Large intestine (tissue), 3 donors: ENCODE results near the gene TRIM67. TPM values are rescaled to one million over a fixed set of nuclear protein-coding genes. Genes with fewer than 3 reads are reported as not detected.

Source experiments
- DNase-seq, 2 donors: peaks; one replicate each; pipeline versions ENCODE4 v3.0.0 to v3.0.0-alpha.2; 2013
- H3K27ac ChIP-seq: one replicate; pipeline ENCODE4 v1.5.1; 2013; ENCODE audit warnings: low read length
- H3K27me3 ChIP-seq: 2 replicates; pipeline ENCODE4 v1.6.1; 2013; ENCODE audit warnings: low read length; ENCODE audit not compliant: control insufficient read depth, insufficient read depth
- H3K36me3 ChIP-seq: 2 replicates; pipeline ENCODE4 v1.6.1; 2013; ENCODE audit warnings: low read length; ENCODE audit not compliant: control insufficient read depth, insufficient read depth
- H3K4me1 ChIP-seq: one replicate; pipeline ENCODE4 v1.6.1; 2013; ENCODE audit warnings: low read length; ENCODE audit not compliant: control insufficient read depth, insufficient read depth
- H3K4me3 ChIP-seq: one replicate; pipeline ENCODE4 v1.5.1; 2013; ENCODE audit warnings: low read length
- H3K9me3 ChIP-seq: one replicate; pipeline ENCODE4 v1.6.1; 2013; ENCODE audit warnings: mild to moderate bottlenecking, low read depth, low read length, moderate library complexity; ENCODE audit not compliant: control insufficient read depth
- WGBS: methylation state at CpG from one replicate; pipeline ENCODE4 v1.1.5; 2013; ENCODE audit warnings: low lambda C conversion rate; ENCODE audit not compliant: insufficient coverage; 5-methylcytosine and 5-hydroxymethylcytosine counted together
- polyA plus RNA-seq: library from polyadenylated mRNA; unstranded; fragments of 120-200 nt; gene quantifications from one replicate; pipeline ENCODE4 v1.2.1, GENCODE V29; 2013

The TRIM67 gene
- polyA plus RNA-seq, 1 donor = 1.1 TPM

DNA sequence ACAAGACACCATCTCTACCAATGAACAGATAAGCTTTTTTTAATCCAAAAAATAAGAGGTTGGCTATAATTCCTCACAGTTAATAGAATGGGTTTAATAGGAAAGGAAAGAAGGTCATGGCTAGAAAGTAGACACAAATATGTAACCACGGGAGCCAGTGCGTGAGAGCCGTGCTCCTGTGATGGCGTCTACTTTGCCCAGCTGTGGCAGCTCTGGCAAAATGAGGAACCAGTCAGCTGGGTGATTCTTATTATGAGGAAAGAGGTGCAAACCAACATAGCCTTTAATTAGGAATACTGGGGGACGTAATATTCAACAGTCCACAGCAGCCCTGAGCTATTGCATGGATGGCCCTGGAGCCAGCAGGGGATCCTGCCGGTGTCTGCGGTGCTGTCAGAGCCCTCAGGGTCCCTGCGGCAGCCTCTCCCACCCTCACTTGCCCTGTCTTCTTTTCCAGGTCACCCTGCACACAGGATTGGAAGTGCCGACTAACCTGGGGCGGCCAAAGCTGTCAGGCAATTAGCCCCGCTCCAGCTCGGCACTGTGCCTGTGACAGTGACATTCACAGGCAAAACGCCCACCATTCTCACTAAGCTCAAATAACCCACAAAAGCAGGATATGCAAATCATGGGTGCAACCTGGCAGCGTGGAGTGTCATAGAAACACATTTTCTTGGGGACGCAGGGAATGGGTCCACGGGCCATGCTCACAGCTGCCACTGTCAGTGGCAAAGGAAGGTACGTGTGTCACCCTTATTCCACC, 53.2 kb downstream of the TRIM67 start:
- H3K36me3 ChIP-seq = no peaks in the 10 kb centered on the region
- WGBS = no CpG with 5 or more reads among the region's 17 CpGs
- no peak for DNase-seq
- H3K4me1 ChIP-seq = peaks cover 18% of the 10 kb centered on the region
- H3K27me3 ChIP-seq = no peaks in the 10 kb centered on the region
- H3K27ac ChIP-seq = no peak overlapping the region
- no peak overlapping the region for H3K4me3 ChIP-seq
- no peaks in the 10 kb centered on the region for H3K9me3 ChIP-seq

DNA sequence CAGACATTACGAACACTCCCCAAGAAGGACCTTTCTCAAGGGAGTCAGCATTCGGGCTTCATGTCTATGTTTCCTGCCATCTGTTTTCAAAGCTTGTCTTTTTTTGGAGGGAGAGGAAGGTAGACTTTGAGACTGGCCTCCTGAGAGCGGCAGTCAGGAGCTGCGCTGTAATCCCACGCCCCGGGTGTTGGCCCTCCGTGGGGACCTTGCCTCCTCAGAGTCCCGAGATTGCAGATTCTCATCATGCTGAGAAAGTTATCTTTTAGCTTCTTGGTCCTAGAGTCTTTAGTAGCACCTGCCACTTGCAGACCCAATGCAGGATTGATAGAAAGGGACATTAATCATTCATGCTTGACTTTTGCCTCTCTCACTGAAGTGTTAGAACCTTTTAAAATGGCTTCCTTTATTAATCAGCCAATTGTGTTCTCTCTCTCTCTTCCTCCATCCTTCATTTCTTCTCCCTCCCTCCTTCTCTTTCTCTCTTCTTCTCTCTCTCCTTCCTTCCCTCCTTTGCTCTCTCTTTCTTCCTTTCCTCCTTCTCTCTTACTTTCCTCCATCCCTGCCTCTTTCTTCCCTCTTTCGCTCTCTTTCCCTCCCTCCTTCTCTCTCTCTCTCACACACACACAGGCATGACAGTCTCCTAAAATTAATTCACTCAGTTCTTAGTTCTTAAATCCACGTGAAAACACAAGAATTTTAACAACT, 54.0 kb downstream of the TRIM67 start:
- Histone ChIP-seq H3K4me3 (no peak overlapping the region), H3K27ac (no peak overlapping the region), H3K36me3 (no peaks in the 10 kb centered on the region), H3K9me3 (no peaks in the 10 kb centered on the region), H3K4me1 (peaks cover 18% of the 10 kb centered on the region), H3K27me3 (no peaks in the 10 kb centered on the region)
- WGBS = 100% methylated on average over 1 of the region's 10 CpGs
- DNase-seq = peak in 1 of 2 donors; percentile 60

DNA sequence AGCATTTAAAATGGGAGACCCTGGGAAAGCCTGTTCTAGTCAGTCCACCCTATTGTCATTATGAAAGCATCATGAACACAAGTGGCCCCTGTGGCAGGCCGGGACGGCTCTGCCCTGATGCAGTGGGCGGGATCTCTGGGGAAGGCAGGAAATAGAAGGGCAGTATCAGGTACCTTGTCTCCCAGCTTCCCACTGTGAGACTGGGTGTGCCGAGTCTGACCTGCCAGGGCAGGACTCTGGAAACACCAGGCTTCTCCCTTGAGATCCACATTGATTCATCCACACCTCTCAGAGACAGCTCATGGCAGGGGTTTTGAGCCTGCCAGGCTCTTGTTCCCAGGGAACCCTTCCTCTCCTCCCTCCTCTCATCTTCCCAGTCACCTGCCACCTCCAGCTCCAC, 54.6 kb downstream of the TRIM67 start:
- H3K36me3 ChIP-seq = no peaks in the 10 kb centered on the region
- DNase-seq = peak; percentile 66 to 80
- WGBS = no CpG with 5 or more reads among the region's 4 CpGs
- no peak overlapping the region for H3K4me3 ChIP-seq
- H3K27me3 ChIP-seq = no peaks in the 10 kb centered on the region
- H3K4me1 ChIP-seq = peaks cover 16% of the 10 kb centered on the region
- no peak overlapping the region for H3K27ac ChIP-seq
- no peaks in the 10 kb centered on the region for H3K9me3 ChIP-seq

DNA sequence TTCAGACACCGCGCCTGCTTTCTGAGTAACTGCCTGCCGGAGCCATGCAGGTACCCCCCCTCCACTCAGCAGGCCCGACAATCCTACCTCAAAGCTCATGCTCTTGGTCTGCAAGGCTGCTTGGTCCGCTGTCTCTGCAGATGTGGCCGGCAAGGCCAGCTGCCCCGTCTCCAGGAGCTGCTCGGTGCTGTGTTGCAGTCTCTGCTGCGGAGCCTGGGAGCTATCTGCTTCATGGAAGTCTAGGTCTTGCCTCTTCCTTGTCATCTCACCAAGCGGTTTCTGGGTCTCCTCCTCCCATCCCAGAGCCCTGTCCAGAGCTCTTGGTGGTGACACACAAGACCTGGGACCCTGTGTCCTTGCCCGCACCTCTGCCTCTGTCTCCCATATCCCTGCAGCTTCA, 55.2 kb downstream of the TRIM67 start:
- Histone ChIP-seq H3K9me3 (no peaks in the 10 kb centered on the region), H3K27ac (no peak overlapping the region), H3K36me3 (no peaks in the 10 kb centered on the region), H3K4me1 (peaks cover 16% of the 10 kb centered on the region), H3K4me3 (no peak overlapping the region), H3K27me3 (no peaks in the 10 kb centered on the region)
- no CpG with 5 or more reads among the region's 11 CpGs for WGBS
- no peak for DNase-seq

DNA sequence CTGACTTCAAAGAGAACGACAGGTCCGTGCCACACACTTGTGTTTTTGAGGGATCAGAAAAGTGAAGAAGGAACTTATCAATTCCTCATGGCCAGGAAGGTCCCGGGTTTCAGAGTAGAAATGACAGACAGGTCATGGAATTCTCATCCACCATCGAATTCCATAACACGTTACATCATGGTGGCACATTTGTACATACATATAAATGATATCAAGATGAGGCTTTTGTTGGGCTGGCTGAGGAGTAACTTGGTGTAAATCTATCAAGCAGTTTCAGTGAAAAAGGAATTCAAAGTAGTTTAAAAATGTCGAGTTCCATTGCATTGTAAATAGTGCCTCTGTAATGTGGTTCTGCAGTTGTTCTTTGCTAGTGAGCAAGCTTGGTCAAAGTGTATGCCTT, 56.2 kb downstream of the TRIM67 start:
- no peak overlapping the region for H3K4me3 ChIP-seq
- no CpG with 5 or more reads among the region's 6 CpGs for WGBS
- peaks cover 4% of the 10 kb centered on the region for H3K36me3 ChIP-seq

DNA sequence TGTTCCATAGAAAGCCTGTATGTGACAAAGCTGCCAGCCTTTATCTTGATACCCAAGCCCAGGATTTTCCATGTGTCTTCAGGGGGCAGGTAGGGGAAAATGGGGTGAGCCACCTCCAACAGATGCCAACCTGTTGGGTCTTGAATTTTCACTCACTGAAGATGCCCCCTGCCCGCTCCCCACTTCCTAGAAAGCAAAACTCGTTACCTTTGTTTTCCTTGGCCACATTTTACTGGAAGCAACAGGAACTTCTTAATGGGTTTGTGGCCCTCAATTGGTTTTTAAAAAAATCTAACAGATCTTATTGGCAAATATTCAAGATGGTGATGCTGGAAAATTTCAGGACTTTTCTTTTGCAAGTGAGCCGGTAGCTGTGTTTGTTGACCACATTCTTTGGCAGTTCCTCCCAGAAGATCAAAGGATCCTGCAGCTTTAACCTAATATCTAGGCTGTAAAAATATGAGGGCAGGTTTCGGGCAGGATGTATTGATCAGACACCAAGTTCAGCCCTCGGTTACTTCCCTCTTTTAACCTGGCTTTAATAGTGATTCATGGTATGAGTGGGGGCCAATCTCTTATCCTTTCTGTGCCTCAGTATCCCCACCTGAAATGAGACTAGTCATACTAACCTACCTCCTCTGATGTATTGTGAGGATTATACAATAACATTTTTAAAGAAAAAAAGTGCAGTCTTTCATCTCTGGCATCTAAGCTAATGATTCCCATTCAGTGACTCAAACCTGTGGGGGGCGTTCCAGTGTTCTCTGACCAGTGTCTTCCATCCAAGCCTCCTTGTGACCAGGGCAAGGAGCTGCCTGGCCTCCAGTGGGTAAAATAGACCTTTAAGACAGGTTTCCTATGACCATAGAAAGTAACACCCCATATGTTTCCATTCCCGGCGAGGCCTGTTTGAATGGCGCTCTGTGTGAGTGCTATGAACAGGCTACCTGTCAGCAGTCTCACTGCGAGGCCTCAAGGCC, 57.9 kb downstream of the TRIM67 start:
- WGBS = no CpG with 5 or more reads among the region's 10 CpGs
- no peaks in the 10 kb centered on the region for H3K27me3 ChIP-seq
- H3K4me1 ChIP-seq = peaks cover 10% of the 10 kb centered on the region
- H3K36me3 ChIP-seq = peaks cover 14% of the 10 kb centered on the region
- DNase-seq = no peak
- H3K9me3 ChIP-seq = no peaks in the 10 kb centered on the region
- H3K4me3 ChIP-seq = no peak overlapping the region
- no peak overlapping the region for H3K27ac ChIP-seq

More for the DNA sequence above, 56.2 kb downstream of the TRIM67 start:
- H3K9me3 ChIP-seq = no peaks in the 10 kb centered on the region
- no peak for DNase-seq
- H3K27ac ChIP-seq = no peak overlapping the region
- H3K27me3 ChIP-seq = no peaks in the 10 kb centered on the region
- H3K4me1 ChIP-seq = peaks cover 10% of the 10 kb centered on the region

DNA sequence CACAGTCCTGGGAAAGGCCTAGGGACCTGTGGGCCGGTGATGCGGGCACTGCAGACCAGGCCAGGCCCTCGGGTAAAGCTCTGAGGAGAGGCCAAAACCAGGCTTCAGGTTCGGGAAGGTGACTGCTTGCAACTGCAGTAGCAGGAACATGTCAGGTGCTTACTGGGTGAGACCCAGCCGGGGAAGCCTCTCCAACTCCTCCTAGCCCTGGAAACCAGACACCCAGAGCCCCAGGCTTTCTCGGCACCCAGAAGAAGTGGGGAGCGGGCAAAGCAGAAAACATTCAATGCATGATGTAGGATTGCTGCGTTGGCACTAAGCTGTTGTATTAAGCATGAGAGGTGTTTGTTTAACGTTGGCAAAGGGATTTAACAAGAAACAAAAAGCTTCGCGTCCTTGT, 58.9 kb downstream of the TRIM67 start:
- 96% methylated on average over 4 of the region's 11 CpGs for WGBS
- no peak overlapping the region for H3K4me3 ChIP-seq
- no peaks in the 10 kb centered on the region for H3K27me3 ChIP-seq
- H3K27ac ChIP-seq = no peak overlapping the region
- DNase-seq = no peak
- peaks cover 25% of the 10 kb centered on the region for H3K36me3 ChIP-seq
- no peaks in the 10 kb centered on the region for H3K9me3 ChIP-seq
- peaks cover 10% of the 10 kb centered on the region for H3K4me1 ChIP-seq

DNA sequence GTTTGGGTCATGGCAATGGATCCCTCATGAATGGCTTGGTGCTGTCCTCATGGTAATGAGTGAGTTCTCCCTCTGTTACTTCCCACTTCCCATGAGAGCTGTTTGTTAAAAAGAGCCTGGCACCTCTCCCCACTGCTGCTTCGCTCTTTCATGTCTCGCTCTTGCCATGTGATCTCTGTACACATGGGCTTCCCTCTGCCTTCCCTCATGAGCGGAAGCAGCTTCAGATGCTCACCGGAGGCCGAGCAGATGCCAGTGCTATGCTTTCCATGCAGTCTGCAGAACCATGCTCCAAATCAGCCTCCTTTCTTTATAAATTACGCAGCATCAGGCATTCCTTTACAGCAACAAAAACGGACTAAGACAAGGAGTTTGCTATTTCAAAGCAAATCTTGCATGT, 64.3 kb downstream of the TRIM67 start:
- H3K27me3 ChIP-seq = no peaks in the 10 kb centered on the region
- no peak for DNase-seq
- 50% methylated on average over 2 of the region's 7 CpGs for WGBS
- H3K27ac ChIP-seq = no peak overlapping the region
- peaks cover 6% of the 10 kb centered on the region for H3K4me1 ChIP-seq
- no peak overlapping the region for H3K4me3 ChIP-seq
- peaks cover 55% of the 10 kb centered on the region for H3K36me3 ChIP-seq
- no peaks in the 10 kb centered on the region for H3K9me3 ChIP-seq

DNA sequence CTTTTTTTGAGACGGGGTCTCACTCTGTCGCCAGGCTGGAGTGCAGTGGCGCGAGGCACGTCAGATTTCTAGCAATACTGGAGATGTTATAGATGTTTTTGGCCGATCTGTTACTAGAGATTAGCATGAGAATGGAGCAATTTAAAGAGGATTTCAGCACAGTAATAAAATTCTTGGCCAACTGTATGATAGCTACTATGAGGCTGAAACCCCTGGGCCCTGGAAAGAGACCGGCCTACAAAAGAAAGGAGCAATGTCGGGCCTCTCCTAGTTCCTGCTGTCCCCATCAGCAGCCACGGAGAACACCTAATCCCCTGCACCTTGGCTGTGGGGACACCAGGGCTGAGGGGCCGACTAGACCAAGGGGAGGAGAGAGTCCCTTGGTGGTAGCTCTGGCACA, 69.7 kb downstream of the TRIM67 start:
- peaks cover 41% of the 10 kb centered on the region for H3K4me1 ChIP-seq
- H3K27ac ChIP-seq = peak overlapping the region; percentile 73
- 60% methylated on average over 1 of the region's 10 CpGs for WGBS

More for the DNA sequence above, 69.7 kb downstream of the TRIM67 start:
- no peak for DNase-seq
- no peaks in the 10 kb centered on the region for H3K9me3 ChIP-seq
- no peak overlapping the region for H3K4me3 ChIP-seq
- H3K36me3 ChIP-seq = peaks cover 24% of the 10 kb centered on the region
- no peaks in the 10 kb centered on the region for H3K27me3 ChIP-seq
